Stimulated activated CD8-positive, alpha-beta memory T cell treated with anti-CD3 and anti-CD28 coated beads, Interleukin-2, amount 100 ng/mL, for 1 hour (primary cell): ENCODE results near the gene FOSL2.
"Not testable (repeated sequence)": the region's sequence is repeated elsewhere in the genome, so short reads cannot be mapped to it uniquely, and the experiment has no call there.

ENCODE experiments used
- DNase-seq, 2 donors: peaks; one replicate each; pipeline ENCODE4 v3.0.0-alpha.2; 2020; ENCODE audit warnings: low read depth in 2 of 2

The FOSL2 gene

DNA sequence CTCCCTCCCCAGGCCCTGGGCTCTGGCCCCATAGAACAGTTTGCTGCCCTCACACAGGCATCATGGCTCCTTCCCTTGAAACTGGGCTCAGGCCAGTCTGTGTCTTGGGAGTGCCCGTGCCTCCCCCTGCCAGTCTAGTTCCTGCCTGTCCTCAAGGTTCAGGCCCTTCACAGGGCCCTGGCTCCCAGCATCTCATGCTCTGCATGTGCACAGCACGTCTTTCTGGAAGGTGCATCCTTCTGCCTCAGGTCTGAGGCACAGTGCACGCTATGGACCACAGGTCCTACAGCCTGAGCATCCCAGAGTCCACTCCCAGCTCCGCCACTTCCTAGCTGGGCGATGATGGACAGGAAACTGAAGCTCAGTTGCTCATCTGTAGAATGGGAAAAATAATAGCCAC is 35.6 kb upstream of the FOSL2 start:
- no peak for DNase-seq

DNA sequence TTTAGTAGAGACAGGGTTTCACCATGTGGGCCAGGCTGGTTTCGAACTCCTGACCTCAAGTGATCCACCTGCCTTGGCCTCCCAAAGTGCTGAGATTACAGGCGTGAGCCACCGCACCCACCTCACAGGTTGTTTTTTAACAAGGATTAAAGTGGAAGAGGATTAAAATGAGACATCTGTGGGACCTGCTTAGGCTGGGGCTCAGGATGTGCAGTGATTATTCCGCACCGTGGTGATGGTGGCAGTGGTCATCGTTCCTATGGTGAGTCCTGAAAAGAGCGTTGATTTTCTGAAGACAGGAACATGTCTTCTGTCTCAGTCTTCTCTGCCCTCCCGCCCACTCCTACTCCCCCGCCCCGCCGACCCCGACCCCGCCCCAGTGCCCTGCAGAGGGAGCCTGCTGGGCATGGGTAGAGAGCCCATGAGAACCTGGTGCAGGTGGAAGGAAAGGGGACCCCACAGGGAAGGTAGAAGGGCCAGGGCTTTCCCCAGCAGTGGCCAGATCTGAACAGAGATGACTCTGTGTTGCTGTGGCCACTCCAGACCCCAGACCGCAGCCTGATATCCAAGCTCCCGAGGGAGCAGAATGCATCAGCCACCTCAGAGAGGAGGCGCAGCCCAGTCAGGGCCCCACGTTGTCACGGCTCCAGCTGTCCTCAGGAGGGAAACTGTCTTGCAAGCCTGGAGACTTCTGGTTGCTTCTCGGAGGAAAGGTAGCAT is 34.5 kb upstream of the FOSL2 start:
- no peak for DNase-seq

DNA sequence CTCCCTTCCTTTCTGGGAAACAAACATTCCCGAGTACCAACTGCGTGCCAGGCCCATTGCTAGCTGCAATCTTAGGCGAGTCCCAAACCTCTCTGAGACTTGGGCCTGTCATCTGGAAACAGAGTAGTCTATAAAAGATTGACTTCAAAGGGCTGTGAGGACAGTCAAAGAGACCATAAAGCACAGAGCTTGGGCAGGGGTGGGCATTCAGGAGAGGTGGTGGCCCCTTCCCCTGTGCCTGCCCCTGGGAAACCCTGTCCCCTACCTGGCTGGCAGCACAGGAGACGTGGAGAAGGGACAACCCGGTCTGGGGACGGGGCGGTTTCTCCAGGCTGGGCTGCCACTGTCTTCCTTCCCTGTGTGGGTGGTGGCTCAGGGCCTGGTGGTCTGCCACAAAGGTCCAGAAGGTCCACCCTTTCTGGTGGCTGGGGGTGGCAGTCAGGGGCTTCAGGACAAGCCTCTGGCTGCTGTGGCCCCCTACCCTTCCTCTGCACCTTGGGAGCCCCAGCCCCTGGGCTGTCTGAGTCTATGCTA is 33.9 kb upstream of the FOSL2 start:
- DNase-seq = no peak

DNA sequence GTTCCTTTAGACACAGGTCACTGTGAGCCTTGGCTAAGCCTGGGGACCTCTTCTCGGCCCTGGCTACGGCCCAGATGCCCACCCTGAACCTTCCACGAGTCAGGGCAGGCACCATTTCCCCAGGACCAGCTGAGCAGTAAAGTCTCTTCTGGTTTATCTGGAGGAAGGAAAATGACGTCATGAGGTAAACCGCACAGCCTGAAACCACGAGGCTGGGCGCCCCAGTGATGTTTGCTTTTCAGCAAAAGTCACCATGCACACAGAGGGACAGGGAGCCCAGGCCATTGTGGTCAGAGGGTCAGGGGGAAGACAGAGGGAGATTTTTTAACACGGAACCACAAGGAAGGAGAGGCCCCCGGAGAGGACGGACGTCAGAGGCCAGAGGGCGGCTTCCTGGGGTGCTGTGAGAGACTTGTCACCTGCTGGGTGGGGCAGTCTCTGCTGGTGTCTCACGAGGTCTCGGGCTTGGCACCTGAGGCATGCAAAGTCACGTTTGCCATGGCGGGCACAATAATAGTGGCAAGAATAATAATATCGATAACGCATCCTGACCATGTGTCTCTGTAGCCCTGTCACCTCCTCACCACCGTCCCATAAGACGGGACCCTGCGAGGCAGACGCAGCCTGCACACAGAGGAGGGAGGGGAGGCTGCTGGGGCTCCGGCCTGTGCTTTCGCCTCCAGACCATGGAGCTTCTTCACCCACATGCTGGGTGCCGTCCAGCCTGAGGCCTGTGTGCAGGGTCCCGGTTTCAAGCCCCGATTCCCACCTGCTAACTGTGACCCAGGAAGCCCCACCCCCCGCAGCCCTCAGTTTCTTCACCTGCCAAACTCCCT is 33.2 kb upstream of the FOSL2 start:
- DNase-seq = peak; percentile 64 to 75

DNA sequence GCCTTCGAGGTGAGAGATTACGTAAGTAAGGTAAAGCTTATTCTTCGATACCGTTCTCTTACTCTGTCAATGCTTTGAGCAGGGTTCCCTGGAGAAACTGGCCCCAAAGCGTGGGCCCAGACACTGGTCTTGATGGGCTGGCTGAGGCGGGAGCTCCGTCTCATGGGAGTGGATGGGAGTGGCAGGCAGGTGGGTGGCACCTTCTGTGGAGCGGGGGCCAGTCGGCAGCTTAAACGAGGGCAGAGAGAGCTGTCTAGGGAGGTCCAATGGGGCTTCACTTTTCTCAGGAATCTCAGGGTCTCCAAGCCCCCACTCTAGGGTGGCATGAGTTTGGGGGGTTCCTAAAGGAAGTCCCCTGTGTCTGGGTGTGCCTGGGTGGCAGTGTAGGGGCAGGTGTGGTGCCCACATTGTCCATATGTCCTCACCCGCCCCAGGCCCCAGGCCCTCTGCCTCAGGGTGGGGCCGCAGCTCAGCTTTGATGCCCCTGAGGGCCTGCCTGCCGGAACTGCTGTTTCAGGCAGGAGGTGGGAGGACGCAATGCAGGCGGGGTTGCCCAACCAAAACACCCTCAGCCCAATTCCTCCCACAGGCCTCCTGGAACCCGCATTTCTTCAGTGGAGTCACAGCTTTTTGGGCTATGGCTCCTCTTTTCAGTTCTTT is 32.5 kb upstream of the FOSL2 start:
- DNase-seq = no peak

DNA sequence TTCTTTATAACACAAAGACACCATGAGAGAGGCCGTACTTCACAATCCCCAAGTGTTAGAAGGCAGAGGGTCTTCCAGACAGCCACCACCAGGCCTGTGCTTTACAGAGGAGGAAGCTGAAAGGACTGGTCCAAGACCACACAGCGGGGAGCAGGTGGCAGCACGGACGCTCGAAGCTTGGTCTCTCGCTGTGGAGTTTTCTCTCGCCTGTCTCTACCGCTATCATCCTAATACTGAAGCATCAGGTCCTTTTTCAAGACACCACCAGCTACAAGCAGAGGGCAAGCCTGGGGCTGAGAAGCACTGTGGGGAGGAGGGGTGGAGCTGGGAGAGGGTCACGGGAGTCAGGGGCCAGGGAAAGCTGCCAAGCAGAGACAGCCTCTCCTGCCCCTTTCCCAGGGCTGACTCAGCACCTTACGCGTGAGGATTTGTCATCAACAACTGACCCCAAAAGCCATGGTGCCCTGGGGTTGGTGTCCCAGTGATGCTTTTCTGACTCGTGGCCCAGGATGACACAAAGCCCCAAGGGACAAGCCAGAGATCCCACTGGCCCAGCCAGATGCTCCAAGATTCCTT is 31.9 kb upstream of the FOSL2 start:
- DNase-seq = no peak

GRCh38 chr2:28361991-28362710 is 30.5 kb upstream of the FOSL2 start:
- DNase-seq = no peak

DNA sequence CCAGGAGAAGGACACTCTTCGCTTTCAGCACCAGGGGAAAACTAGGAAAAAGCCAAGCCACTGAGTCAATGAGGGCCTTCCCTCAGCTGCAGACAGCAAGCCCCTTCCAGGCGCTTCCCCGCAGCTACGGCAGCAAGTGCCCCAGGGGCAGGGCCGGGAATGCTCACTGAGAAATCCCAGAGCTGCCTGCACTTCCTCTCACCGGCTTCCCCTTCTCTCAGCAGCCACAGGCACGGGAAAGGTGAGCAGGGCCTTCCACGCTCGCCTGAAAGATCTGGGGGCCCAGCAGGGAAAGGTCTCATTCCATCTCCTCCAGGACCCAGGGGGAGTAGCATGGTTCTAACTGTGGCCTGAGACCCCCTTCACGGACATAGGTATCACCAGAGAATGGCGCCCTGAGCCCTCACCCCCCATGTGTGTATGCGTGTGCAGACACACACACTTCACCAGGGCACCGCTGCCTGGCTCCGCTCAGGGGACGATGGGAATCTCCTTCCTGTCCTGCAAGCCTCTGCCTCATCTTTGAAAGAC is 29.6 kb upstream of the FOSL2 start:
- no peak for DNase-seq

GRCh38 chr2:28363686-28364280 is 28.9 kb upstream of the FOSL2 start:
- no peak for DNase-seq

DNA sequence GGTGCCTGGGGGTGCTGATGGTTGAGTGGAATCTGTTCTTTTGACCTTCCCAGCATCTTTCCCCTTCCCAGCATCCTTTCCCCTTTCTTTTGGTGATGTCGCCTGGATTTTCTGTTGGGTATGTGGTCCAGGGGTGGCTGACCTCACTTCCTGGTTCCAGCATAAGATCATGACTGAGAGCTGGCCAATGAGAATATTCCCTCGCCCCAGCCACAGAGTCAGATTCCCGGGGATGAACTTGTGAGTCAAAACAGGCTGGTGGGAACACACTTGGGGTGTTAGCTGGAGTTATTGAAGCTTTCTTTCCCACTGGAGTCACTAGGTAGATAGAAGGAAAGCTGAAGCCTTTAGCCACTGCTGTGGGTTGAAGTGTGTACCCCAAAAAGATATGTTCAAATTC is 28.0 kb upstream of the FOSL2 start:
- DNase-seq = no peak

DNA sequence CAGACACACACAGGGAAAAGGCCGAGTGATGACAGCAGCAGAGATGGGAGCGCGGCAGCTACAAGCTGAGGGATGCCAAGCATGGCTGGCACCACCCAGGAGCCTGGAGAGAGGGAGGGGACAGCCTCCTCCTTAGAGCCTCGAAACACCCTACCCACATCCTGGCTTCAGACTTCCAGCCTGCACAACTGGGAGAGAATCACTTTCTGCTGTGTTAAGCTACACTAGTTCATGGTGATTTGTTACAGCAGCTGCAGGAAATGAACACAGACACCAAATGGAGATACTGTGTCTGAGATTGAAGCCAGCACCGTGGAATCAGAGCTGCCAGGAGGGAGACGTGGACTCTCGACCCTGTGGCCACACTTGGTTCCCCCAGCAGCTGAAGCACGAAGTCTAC is 27.5 kb upstream of the FOSL2 start:
- no peak for DNase-seq

- DNase-seq = no peak
These were observed 26.5 kb upstream of the FOSL2 start for GRCh38 chr2:28366149-28366495.

DNA sequence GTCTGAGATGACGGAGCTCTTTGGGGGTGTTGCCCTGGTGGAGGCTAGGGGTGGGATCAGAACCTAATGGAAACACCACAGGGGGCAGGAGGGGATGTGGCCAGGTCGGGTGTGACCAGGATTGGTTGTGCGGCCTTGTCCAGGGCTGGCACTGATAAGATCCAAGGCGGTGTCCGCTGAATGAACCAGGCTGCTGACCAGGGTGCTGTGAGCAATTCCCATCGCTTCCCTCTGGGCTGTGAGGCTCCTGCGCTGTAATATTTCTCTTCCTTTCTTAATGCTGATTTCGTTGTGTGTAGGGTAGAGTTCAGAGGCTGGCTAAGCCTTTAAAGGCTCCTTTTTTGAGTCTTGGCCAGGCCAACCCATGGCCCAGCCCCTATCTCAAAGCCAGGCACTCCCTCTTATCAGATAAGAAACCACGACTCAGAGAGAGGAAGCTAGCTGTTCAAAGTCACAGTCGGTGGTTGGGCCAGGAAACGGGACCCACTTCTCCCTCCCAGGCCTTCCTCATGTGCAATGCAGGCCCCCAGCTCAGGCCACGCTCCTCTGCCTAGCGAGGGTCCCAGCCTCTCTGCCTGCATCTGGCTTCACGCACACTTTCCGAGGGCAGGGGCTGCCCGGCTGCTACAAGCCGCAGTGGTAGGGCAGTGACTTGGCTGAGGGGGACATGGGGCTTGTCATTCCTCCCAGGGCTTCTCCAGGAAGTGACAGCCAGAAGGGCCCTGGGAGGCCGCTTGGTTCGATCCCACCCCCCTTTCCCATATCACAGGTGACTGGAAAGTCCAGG is 26.0 kb upstream of the FOSL2 start:
- DNase-seq = peak in 1 of 2 donors; percentile 36

DNA sequence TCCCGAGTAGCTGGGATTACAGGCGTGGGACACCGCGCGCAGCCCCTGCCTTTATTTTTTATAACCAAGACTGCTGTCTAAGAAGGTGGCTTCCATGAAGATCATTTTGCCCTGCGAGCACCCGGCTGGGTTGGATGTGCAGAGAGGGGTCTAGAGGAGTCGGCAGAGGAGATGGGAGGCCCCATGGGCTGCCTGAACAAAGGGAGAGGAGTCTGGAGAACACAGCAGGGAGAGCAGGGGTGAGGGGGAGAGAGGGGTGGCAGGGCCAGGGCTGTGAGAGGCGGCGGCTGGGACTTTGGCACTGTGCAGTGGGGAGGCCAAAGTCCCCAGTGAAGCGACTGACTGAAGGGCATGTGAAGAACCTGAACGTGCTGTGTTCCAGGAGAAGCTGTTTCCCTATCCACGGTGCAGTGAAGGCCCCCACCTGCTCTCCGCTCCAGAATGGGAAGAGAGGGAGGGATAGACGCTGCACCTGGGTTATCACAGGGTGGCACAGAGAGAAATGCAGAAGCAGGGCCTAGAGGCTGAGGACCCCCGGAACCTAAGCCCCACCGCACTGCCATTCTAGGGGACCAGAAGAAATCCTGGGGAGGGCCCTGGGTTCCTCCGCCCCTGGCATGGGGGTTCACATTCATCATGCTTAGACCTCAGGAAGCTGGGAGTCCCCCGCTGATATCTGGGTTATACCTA is 24.8 kb upstream of the FOSL2 start:
- no peak for DNase-seq

- DNase-seq = no peak
These were observed 24.3 kb upstream of the FOSL2 start for GRCh38 chr2:28368357-28368798.

- no peak for DNase-seq
These were observed 23.3 kb upstream of the FOSL2 start for GRCh38 chr2:28369358-28369757.

DNA sequence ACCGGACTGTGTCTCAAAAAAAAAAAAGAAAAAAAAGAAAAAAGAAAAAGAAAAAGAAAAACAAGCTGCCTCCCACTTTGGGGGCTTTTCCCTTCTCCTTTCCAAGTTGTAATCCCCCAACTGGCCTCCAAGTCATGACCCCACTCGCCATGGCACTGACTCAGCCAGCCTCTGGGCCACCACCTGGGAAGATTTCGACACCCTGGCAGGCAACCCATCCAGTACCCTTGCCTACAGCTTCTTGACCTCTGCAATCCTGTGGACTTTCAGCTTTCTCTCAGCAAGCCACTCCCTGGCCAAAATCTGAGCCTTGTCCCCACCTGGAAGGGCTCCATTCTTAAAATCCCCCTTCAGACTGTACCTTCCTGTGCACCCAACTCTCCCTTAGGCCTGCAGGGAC is 22.3 kb upstream of the FOSL2 start:
- no peak for DNase-seq

GRCh38 chr2:28371728-28372127 is 20.9 kb upstream of the FOSL2 start:
- DNase-seq = not testable (repeated sequence)

DNA sequence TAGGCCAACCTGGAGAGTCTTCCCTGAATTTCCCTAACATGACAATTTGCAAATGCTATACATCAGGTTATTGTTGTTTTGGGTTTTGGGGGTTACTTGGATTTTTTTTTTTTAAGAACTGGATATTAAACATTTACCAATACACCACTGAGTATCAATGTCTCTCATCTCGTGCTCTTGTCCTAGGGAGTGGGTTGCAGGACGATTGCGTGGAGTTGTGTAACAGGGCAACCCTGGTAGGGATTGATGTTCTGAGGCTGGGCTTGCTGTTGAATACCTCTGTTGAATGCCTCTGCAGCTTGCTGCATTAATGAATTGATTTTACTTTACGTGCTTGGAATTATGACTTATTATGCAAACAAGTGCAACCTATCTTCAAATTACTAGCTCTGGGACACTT is 18.8 kb upstream of the FOSL2 start:
- no peak for DNase-seq
